ENCODE data around the gene PHYHD1. TPM values are rescaled to one million over a fixed set of nuclear protein-coding genes. Genes with fewer than 3 reads are reported as not detected.

PHYHD1 gene
- total and polyA plus RNA-seq, 2 of the 13 experiments (the other 11 are each of a cell fraction or from before 2014, with no cell fraction given): 10.6 to 25.3 TPM

- TF ChIP-seq ZBTB4 (CRISPR knock-in tag; IDR thresholded peaks at IDR 0.05; ENCODE audit: borderline replicate concordance) (peak; percentile 30; the same call in 1 of the 2 replicates), BHLHE40 (IDR thresholded peaks at IDR 0.05; ENCODE audit: low read length) (no peak), ZFY (CRISPR knock-in tag; IDR thresholded peaks at IDR 0.05) (0 out of 2 replicates have a peak, but pooled peaks have one; percentile 17), NR2C2 (CRISPR knock-in tag; IDR thresholded peaks at IDR 0.05; ENCODE audit: borderline replicate concordance) (peak; percentile 83), HNF4G (IDR thresholded peaks at IDR 0.05; ENCODE audit: borderline replicate concordance, low read depth, low read length) (0 out of 2 replicates have a peak, but pooled peaks have one; percentile 28), HNF4G (CRISPR knock-in tag; IDR thresholded peaks at IDR 0.05; ENCODE audit: borderline replicate concordance, low read depth) (no peak), MTA1 (CRISPR knock-in tag; IDR thresholded peaks at IDR 0.05; ENCODE audit: borderline replicate concordance) (peak; percentile 51; the same call in 1 of the 2 replicates), ZNF407 (CRISPR knock-in tag; IDR thresholded peaks at IDR 0.05; ENCODE audit: not compliant biosample characterization) (no peak), ZNF18 (CRISPR knock-in tag; IDR thresholded peaks at IDR 0.05; ENCODE audit: insufficient replicate concordance) (peak; percentile 58), IRF9 (CRISPR knock-in tag; IDR thresholded peaks at IDR 0.05; ENCODE audit: borderline replicate concordance) (no peak), SOX5 (CRISPR knock-in tag; IDR thresholded peaks at IDR 0.05; ENCODE audit: borderline replicate concordance) (0 out of 2 replicates have a peak, but pooled peaks have one; percentile 7)
Observed at GRCh38 chr9:128913048-128913900, 7.5 kb upstream of the PHYHD1 start (continued).
